HepG2 (cell line): ENCODE results near the gene S100A10. TPM values are rescaled to one million over a fixed set of nuclear protein-coding genes. Genes with fewer than 3 reads are reported as not detected.

Source experiments
- ATAC-seq: fragments of 200-7000 bp; cut with Tn5 transposase; 3 replicates; pipeline ENCODE4 v1.9.1; 2020; ENCODE audit warnings: mild to moderate bottlenecking, moderate library complexity
- BruUV-seq: library from RNA; stranded (reverse); fragments of 400-500 nt; replicated peaks from 2 replicates; lab custom pipeline; 2021; lab: Mats Ljungman, UMichigan
- CTCF ChIA-PET: fragments of 300-600 bp; formaldehyde crosslinking; extraction: SDS; loops from one replicate; lab custom pipeline; 2021; ENCODE audit warnings: low total read pairs, inconsistent platforms, low intra/inter-chr PET ratio; lab: Yijun Ruan, JAX
- POLR2A ChIA-PET: fragments of 350-600 bp; sonication (Branson Sonifier 250); formaldehyde crosslinking; loops from one replicate; lab custom pipeline; 2020; ENCODE audit warnings: antibody characterized with exemption, inconsistent platforms; lab: Yijun Ruan, JAX
- DNase-seq: peaks from one replicate; pipeline ENCODE4 v3.0.0-alpha.2; 2015; ENCODE audit warnings: low spot score
- FAIRE-seq: peaks from 3 replicates; lab custom pipeline; 2011; peaks lifted over from hg19 to GRCh38; lab: Jason Lieb, UNC
- H2AFZ ChIP-seq: one replicate; pipeline ENCODE4 v1.6.1; 2011; ENCODE audit warnings: low read length, inconsistent platforms
- H3K27ac ChIP-seq: fragments of 300-600 bp; 3 replicates; pipeline ENCODE4 v1.8.0; 2011; ENCODE audit warnings: mixed run types, mild to moderate bottlenecking, mixed read lengths, low read length, inconsistent platforms; ENCODE audit not compliant: insufficient read depth; ENCODE audit errors: extremely low read length
- H3K27me3 ChIP-seq, 2 experiments: fragments of 200-600 bp in 1 of 2; 2 replicates in 1 of 2; 3 replicates in 1 of 2; pipeline versions ENCODE4 v1.6.0 to v1.8.0; 2011; ENCODE audit warnings: low read length in 2 of 2, mild to moderate bottlenecking in 2 of 2, moderate library complexity in 2 of 2, inconsistent platforms in 1 of 2; ENCODE audit not compliant: insufficient read depth in 2 of 2, control insufficient read depth in 1 of 2
- H3K36me3 ChIP-seq, 2 experiments: fragments of 200-600 bp in 1 of 2; replicated peaks in 1 of 2; 2 replicates in 1 of 2; 3 replicates in 1 of 2; pipeline versions ENCODE4 v1.5.1 to v1.8.0; 2011; ENCODE audit warnings: low read length in 2 of 2, inconsistent platforms in 1 of 2; ENCODE audit not compliant: insufficient read depth in 2 of 2, control insufficient read depth in 1 of 2
- H3K4me1 ChIP-seq: 2 replicates; pipeline ENCODE4 v1.5.1; 2012; ENCODE audit warnings: low read length, inconsistent platforms; ENCODE audit not compliant: insufficient read depth
- H3K4me2 ChIP-seq: 2 replicates; pipeline ENCODE4 v1.6.0; 2011; ENCODE audit warnings: low read depth, low read length, inconsistent platforms
- H3K4me3 ChIP-seq, 3 experiments: fragments of 200-600 bp in 1 of 3; sonication (generic), shearing (Covaris generic) in 1 of 3; replicated peaks in 1 of 3; 2 replicates each; pipeline ENCODE4 v1.5.1; 2011 to 2016; ENCODE audit warnings: low read length in 3 of 3, inconsistent platforms in 2 of 3, low read depth in 2 of 3, mild to moderate bottlenecking in 2 of 3, control low read depth in 1 of 3, mixed read lengths in 1 of 3; ENCODE audit not compliant: insufficient read depth in 1 of 3
- H3K79me2 ChIP-seq: one replicate; pipeline ENCODE4 v1.6.1; 2011; ENCODE audit warnings: low read length, inconsistent platforms; ENCODE audit not compliant: insufficient read depth
- H3K9ac ChIP-seq: 2 replicates; pipeline ENCODE4 v1.6.0; 2011; ENCODE audit warnings: mild to moderate bottlenecking, low read depth, low read length, inconsistent platforms; ENCODE audit not compliant: insufficient read depth
- H3K9me3 ChIP-seq: 2 replicates; pipeline ENCODE4 v1.5.1; 2012; ENCODE audit warnings: mild to moderate bottlenecking, low read length
- H4K20me1 ChIP-seq: 2 replicates; pipeline ENCODE4 v1.6.0; 2011; ENCODE audit warnings: inconsistent platforms, mild to moderate bottlenecking, low read length, moderate library complexity; ENCODE audit not compliant: insufficient read depth
- AHR ChIP-seq: IDR thresholded peaks from 2 replicates; pipeline ENCODE4 v1.6.1; 2018; ENCODE audit warnings: missing genetic modification reagents, missing compliant biosample characterization
- CBX5 ChIP-seq: sonication (generic); formaldehyde crosslinking; IDR thresholded peaks from 2 replicates; pipeline ENCODE4 v1.4.0; 2020; ENCODE audit warnings: missing genetic modification reagents, borderline replicate concordance
- EP300 ChIP-seq, 3 experiments: sonication (generic) in 1 of 3; formaldehyde crosslinking in 1 of 3; IDR thresholded peaks; 2 replicates each; pipeline versions ENCODE4 v1.5.1 to v1.6.1; 2011 to 2020; ENCODE audit warnings: low read depth in 2 of 3, low read length in 2 of 3, borderline replicate concordance in 1 of 3, improper control_type of control experiment in 1 of 3, mild to moderate bottlenecking in 1 of 3, missing genetic modification reagents in 1 of 3, moderate library complexity in 1 of 3
- HNRNPLL ChIP-seq: fragments of 200-400 bp; formaldehyde crosslinking; IDR thresholded peaks from 2 replicates; pipeline ENCODE4 v1.6.1; 2017; ENCODE audit warnings: mild to moderate bottlenecking, low read depth, low read length; ENCODE audit not compliant: poor library complexity, severe bottlenecking
- MXD4 ChIP-seq: IDR thresholded peaks from 2 replicates; pipeline ENCODE4 v1.6.1; 2016; ENCODE audit warnings: mild to moderate bottlenecking, missing biosample characterization, missing genetic modification reagents
- NCOA5 ChIP-seq: sonication (generic); formaldehyde crosslinking; IDR thresholded peaks from 2 replicates; pipeline ENCODE4 v1.4.0; 2020; ENCODE audit warnings: missing genetic modification reagents
- PPARG ChIP-seq: conservative IDR thresholded peaks from 2 replicates; pipeline ENCODE4 v1.6.1; 2016; ENCODE audit warnings: missing biosample characterization, missing genetic modification reagents
- ZFAT ChIP-seq: sonication (generic); formaldehyde crosslinking; conservative IDR thresholded peaks from 2 replicates; pipeline ENCODE4 v1.8.1; 2023; ENCODE audit warnings: missing genetic modification reagents, inconsistent platforms
- ZMYM2 ChIP-seq: sonication (generic); formaldehyde crosslinking; IDR thresholded peaks from 2 replicates; pipeline ENCODE4 v1.8.0; 2022; ENCODE audit warnings: mild to moderate bottlenecking, missing genetic modification reagents
- ZMYM3 ChIP-seq: sonication (generic); formaldehyde crosslinking; IDR thresholded peaks from 2 replicates; pipeline ENCODE4 v1.5.1; 2020; ENCODE audit warnings: mild to moderate bottlenecking, missing genetic modification reagents
- ZNF746 ChIP-seq: sonication (generic); formaldehyde crosslinking; IDR thresholded peaks from 2 replicates; pipeline ENCODE4 v1.8.0; 2022; ENCODE audit warnings: mild to moderate bottlenecking, missing genetic modification reagents
- ZNF883 ChIP-seq: sonication (generic); formaldehyde crosslinking; IDR thresholded peaks from 2 replicates; pipeline ENCODE4 v1.5.1; 2020; ENCODE audit warnings: mild to moderate bottlenecking, missing genetic modification reagents; ENCODE audit errors: not compliant biosample characterization
- ZSCAN20 ChIP-seq: sonication (generic); formaldehyde crosslinking; IDR thresholded peaks from 2 replicates; pipeline ENCODE4 v1.4.0; 2020; ENCODE audit warnings: missing genetic modification reagents, mild to moderate bottlenecking, borderline replicate concordance
- ZSCAN30 ChIP-seq: sonication (generic); formaldehyde crosslinking; IDR thresholded peaks from 2 replicates; pipeline ENCODE4 v1.5.0; 2020; ENCODE audit warnings: mild to moderate bottlenecking, missing genetic modification reagents
- WGBS: methylation state at CpG from one replicate; pipeline ENCODE4 v1.1.6; 2017; ENCODE audit warnings: low lambda C conversion rate; 5-methylcytosine and 5-hydroxymethylcytosine counted together
- in situ Hi-C: cut with HindIII; loops from 2 replicates; pipeline ENCODE4 v1.10.0; 2017; ENCODE audit warnings: low pct_unique_long_range_greater_than_20kb; ENCODE audit not compliant: extremely low pct_ligation_motif_present
- intact Hi-C: fragments of 100-400 bp; cut with micrococcal nuclease; formaldehyde crosslinking; loops from one replicate; pipeline ENCODE4 v1.10.0; 2022; ENCODE audit not compliant: unreplicated experiment
- polyA plus RNA-seq, 8 experiments: library from polyadenylated mRNA; depleted of rRNA in 3 of 8; stranded (reverse) in 7 of 8; unstranded in 1 of 8; fragments of >200 nt; fragmentation: Illumina TruSeq in 4 of 8; extraction: Trizol in 4 of 8; gene quantifications; 2 replicates each; pipeline versions ENCODE4 v1.2.1 to v1.2.3, GENCODE V29; 2011 to 2016; ENCODE audit warnings: low read depth in 4 of 8, missing spikeins in 1 of 8, mixed read lengths in 1 of 8; ENCODE audit not compliant: insufficient read depth in 1 of 8
- total RNA-seq, 5 experiments: library from RNA; depleted of rRNA; stranded (reverse); fragments of >200 nt; fragmentation: Illumina TruSeq; extraction: Trizol; gene quantifications; 2 replicates each; pipeline ENCODE4 v1.2.3, GENCODE V29; 2016; ENCODE audit warnings: low read depth in 1 of 5
- TF ChIP-seq, protein P1 (sequence below): sonication (generic); formaldehyde crosslinking; IDR thresholded peaks from 2 replicates; pipeline ENCODE4 v1.4.0; 2020; ENCODE audit warnings: mild to moderate bottlenecking, missing genetic modification reagents
- TF ChIP-seq, protein P2 (sequence below): sonication (generic); formaldehyde crosslinking; IDR thresholded peaks from 2 replicates; pipeline ENCODE4 v1.5.0; 2020; ENCODE audit warnings: missing genetic modification reagents

The S100A10 gene
- total and polyA plus RNA-seq, 2 of the 13 experiments (the other 11 are each of a cell fraction or from before 2014, with no cell fraction given) = 16.8 to 28.7 TPM

DNA sequence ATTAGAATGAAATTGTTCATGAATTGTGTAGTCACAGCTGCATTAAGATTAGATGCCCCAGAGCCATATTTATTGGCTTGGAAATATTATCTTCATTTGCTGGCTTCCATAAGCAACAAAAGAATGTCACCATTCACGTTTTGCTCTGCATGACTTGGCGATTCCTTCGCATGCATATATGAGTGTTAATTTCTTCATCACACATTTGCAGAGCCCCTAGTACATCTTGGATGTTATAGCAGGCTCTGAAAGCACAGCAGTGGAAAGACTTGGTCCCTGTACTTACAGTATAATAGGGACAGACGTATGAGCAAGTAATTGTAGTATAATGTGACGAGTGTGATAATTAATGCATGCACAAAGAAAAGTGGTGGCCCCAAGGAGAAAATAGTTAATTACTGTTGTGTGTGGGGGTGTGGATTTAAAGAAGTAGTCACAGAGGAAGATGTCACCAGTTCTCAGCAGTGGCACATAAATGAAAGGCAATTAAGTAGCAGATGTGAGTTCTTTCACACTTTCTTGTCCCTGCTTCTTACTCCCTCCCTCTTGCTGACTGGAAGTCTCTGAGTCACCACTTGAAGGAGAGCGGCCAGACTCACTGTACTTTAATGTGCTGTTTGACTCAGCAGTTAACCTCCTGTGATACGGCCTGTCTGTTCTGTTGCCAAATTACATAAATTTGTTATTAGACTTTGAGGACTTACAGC, 21.0 kb downstream of the S100A10 start:
- ATAC-seq (no peak), DNase-seq (no peak), FAIRE-seq (no peak)
- H3K4me2 ChIP-seq = no peak overlapping the region
- no peaks in the 10 kb centered on the region for H3K36me3 ChIP-seq
- H3K27ac ChIP-seq = no peak overlapping the region
- H3K9ac ChIP-seq = no peak overlapping the region
- H3K27me3 ChIP-seq = no peaks in the 10 kb centered on the region
- H3K79me2 ChIP-seq = no peaks in the 10 kb centered on the region
- no peak overlapping the region for H2AFZ ChIP-seq
- intact Hi-C loops (no loop called here), in situ Hi-C loops (no loop called here)
- 95% methylated on average over 7 of the region's 7 CpGs for WGBS
- H4K20me1 ChIP-seq = no peaks in the 10 kb centered on the region
- ChIA-PET POLR2A (no interaction called here), CTCF (no interaction called here)
- H3K9me3 ChIP-seq = no peaks in the 10 kb centered on the region
- H3K4me3 ChIP-seq = no peak overlapping the region
- BruUV-seq = no TSS peak
- peaks cover 65% of the 10 kb centered on the region for H3K4me1 ChIP-seq
- TF ChIP-seq AHR (CRISPR knock-in tag) (no peak), MXD4 (CRISPR knock-in tag) (no peak), EP300 (IDR thresholded peaks at IDR 0.05; ENCODE audit: low read depth in 2 of 2, low read length in 2 of 2) (no peak), EP300 (CRISPR knock-in tag; IDR thresholded peaks at IDR 0.05; ENCODE audit: borderline replicate concordance) (no peak), PPARG (CRISPR knock-in tag) (no peak), HNRNPLL (no peak), NCOA5 (CRISPR knock-in tag) (no peak)

DNA sequence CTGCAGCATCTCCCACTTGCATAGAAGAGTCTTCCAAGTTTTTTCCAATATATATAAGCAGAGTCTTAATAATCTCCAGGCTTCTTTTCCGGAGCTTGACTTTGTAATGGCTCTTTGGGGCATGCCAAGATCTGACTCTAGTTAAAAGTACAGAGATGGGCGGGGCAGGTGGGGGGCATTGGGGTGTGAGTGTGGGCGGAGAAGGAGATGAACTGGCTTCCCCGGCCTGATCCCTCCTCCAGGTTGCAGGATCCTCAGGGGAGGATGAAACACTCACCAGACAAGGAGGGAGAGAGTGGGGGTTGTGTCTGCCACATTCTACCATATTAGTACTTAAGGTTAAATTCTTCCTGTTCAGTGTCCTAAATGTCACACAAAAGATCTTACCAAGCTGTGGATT, 23.0 kb downstream of the S100A10 start:
- Histone ChIP-seq H3K27ac (no peak overlapping the region), H4K20me1 (no peaks in the 10 kb centered on the region), H3K4me1 (peaks cover 44% of the 10 kb centered on the region), H3K9ac (no peak overlapping the region), H3K4me3 (no peak overlapping the region), H2AFZ (no peak overlapping the region), H3K4me2 (no peak overlapping the region), H3K9me3 (no peaks in the 10 kb centered on the region), H3K79me2 (no peaks in the 10 kb centered on the region), H3K36me3 (no peaks in the 10 kb centered on the region), H3K27me3 (no peaks in the 10 kb centered on the region)
- ChIA-PET POLR2A (no interaction called here), CTCF (interaction anchor here (1.1 kb wide), 1 partner anchor 31 kb away, joined by 3 read pairs; no protein-coding TSS in a partner anchor)
- 84% methylated on average over 4 of the region's 4 CpGs for WGBS
- in situ Hi-C loops = no loop called here
- ATAC-seq = no peak
- no TSS peak for BruUV-seq
- FAIRE-seq = no peak
- DNase-seq = no peak
- intact Hi-C loops = no loop called here
- TF ChIP-seq ZMYM2 (no peak), ZNF746 (CRISPR knock-in tag) (no peak), ZSCAN20 (CRISPR knock-in tag) (no peak), ZFAT (CRISPR knock-in tag) (no peak), ZNF883 (CRISPR knock-in tag) (no peak), CBX5 (CRISPR knock-in tag) (no peak), ZMYM3 (CRISPR knock-in tag) (no peak), ZSCAN30 (CRISPR knock-in tag) (no peak)
- TF ChIP-seq, protein P1, sequence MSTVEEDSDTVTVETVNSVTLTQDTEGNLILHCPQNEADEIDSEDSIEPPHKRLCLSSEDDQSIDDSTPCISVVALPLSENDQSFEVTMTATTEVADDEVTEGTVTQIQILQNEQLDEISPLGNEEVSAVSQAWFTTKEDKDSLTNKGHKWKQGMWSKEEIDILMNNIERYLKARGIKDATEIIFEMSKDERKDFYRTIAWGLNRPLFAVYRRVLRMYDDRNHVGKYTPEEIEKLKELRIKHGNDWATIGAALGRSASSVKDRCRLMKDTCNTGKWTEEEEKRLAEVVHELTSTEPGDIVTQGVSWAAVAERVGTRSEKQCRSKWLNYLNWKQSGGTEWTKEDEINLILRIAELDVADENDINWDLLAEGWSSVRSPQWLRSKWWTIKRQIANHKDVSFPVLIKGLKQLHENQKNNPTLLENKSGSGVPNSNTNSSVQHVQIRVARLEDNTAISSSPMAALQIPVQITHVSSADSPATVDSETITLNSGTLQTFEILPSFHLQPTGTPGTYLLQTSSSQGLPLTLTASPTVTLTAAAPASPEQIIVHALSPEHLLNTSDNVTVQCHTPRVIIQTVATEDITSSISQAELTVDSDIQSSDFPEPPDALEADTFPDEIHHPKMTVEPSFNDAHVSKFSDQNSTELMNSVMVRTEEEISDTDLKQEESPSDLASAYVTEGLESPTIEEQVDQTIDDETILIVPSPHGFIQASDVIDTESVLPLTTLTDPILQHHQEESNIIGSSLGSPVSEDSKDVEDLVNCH (CRISPR knock-in tag) = no peak
- TF ChIP-seq, protein P2, sequence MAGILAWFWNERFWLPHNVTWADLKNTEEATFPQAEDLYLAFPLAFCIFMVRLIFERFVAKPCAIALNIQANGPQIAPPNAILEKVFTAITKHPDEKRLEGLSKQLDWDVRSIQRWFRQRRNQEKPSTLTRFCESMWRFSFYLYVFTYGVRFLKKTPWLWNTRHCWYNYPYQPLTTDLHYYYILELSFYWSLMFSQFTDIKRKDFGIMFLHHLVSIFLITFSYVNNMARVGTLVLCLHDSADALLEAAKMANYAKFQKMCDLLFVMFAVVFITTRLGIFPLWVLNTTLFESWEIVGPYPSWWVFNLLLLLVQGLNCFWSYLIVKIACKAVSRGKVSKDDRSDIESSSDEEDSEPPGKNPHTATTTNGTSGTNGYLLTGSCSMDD (CRISPR knock-in tag) = no peak
